H4 (cell line): ENCODE measurements around the gene ZSWIM6. TPM values are rescaled to one million over a fixed set of nuclear protein-coding genes. Genes with fewer than 3 reads are reported as not detected.

Experiments used
- DNase-seq: peaks from one replicate; pipeline ENCODE4 v3.0.0-alpha.2; 2015; ENCODE audit warnings: low spot score
- total RNA-seq: library from RNA; depleted of rRNA; stranded (reverse); fragments of >200 nt; shearing (Covaris generic); gene quantifications from 2 replicates; pipeline ENCODE4 v1.2.3, GENCODE V29; 2014

ZSWIM6 gene
- total RNA-seq, 1 experiment from 2014 or later: 7.0 TPM

DNA sequence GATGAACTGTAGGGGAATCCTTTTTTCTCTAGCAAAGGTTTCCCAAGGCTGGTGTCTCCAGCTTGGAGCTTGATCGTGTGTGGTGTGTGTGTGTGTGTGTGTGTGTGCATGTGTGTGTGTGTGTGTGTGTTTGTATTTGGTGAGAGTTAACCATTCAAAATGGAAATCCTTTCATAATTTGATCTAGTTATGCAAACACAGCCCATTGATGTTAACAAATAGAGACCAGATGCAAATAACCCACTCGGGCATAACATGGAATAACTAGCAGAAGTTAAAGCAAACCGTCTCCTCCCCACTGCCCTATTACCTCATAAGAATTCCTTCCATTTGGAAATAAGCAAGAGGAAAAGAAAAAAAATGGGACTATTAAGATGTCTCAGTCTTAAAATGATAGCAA lies 24.9 kb upstream of the ZSWIM6 start:
- no peak for DNase-seq

- DNase-seq: no peak
Observed at GRCh38 chr5:61307611-61308010, 24.4 kb upstream of the ZSWIM6 start.

GRCh38 chr5:61308712-61309111 lies 23.3 kb upstream of the ZSWIM6 start:
- no peak for DNase-seq

- no peak for DNase-seq
Observed at GRCh38 chr5:61309115-61309514, 22.9 kb upstream of the ZSWIM6 start.

DNA sequence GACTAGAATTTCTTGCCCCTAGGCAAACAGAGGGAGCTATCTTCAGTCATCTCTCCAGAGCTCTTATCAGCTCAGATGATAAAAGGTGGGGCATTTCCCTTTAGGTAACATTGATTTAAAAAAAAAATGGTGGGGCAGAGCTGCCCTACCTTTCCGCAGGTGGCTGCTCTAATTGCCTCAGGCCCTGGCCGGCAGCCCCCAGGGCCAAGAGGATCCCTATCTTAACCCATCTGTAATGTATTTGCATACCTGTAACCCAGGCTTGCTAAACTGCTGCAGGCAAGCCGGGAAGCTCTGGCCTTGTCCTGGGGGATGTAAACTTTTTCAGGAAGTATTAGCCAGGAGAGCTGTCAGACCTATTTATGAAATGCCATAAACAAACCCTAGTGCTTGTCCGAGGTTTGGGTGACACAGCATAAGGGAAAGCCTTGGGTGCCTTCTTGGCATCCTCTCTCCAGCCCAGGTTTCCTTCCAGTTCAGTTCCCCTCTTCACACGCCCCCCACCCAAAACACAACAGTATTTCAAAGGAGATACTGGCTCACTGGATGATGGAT lies 20.9 kb upstream of the ZSWIM6 start:
- DNase-seq: no peak

- DNase-seq: peak; percentile 80
Observed at GRCh38 chr5:61311836-61312808, 19.9 kb upstream of the ZSWIM6 start.

DNA sequence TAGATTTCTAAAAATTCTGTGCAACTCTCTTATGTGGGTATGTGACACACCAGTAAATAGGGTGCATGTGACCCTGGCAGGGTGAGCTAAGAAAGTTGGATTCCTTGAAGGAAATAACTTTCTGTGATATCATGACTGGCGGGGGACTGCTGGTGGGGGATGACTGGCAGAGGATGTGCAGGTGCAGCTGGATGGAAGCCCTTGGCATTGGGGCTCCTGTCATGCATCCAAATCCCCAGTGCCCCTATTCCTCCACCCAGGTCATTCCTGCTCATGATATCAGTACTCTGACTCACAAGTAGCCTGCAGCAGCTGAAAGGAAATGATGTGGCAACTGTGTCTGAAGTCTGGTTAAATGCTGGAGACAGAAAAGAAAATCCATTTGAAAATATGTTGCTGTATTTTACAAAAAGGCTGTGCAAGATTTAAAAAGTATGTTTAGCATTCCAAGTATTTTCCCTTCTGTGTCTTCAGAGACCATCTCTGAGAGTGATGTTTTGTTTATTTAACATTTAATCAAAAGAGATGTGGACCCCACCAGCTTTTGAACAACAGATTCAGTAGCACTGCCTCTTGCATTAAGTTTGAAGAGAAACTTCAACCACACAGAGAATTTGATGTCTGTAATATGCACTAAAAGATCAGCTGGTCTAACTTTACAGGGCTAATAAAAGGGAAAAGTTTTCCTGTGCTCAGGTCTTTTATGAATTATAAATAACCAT lies 17.9 kb upstream of the ZSWIM6 start:
- DNase-seq: peak; percentile 71

GRCh38 chr5:61318376-61318775 lies 13.7 kb upstream of the ZSWIM6 start:
- DNase-seq: no peak

- no peak for DNase-seq
Observed at GRCh38 chr5:61319388-61320146, 12.5 kb upstream of the ZSWIM6 start.

DNA sequence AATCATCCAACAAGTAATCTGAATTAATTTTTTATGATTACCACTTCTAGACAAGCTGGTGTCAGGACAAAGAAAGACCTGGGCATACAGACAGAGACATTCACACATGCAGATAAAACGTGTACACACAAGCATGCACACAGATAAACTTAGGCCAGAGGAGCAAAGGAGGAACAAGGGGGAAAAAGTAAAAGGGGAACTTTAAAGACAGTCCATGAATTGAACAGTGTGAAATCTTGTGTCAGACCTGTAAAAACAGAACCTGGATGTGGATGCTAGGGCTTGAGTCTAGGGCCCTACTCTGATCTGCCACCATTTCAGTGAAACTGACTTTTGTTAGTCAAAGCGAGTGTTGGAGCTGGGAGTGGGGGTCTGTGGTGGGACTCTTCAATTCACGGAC lies 11.2 kb upstream of the ZSWIM6 start:
- no peak for DNase-seq

GRCh38 chr5:61321669-61322068 lies 10.4 kb upstream of the ZSWIM6 start:
- DNase-seq: no peak

- DNase-seq: peak; percentile 17
Observed at GRCh38 chr5:61322738-61323725, 9.0 kb upstream of the ZSWIM6 start.

DNA sequence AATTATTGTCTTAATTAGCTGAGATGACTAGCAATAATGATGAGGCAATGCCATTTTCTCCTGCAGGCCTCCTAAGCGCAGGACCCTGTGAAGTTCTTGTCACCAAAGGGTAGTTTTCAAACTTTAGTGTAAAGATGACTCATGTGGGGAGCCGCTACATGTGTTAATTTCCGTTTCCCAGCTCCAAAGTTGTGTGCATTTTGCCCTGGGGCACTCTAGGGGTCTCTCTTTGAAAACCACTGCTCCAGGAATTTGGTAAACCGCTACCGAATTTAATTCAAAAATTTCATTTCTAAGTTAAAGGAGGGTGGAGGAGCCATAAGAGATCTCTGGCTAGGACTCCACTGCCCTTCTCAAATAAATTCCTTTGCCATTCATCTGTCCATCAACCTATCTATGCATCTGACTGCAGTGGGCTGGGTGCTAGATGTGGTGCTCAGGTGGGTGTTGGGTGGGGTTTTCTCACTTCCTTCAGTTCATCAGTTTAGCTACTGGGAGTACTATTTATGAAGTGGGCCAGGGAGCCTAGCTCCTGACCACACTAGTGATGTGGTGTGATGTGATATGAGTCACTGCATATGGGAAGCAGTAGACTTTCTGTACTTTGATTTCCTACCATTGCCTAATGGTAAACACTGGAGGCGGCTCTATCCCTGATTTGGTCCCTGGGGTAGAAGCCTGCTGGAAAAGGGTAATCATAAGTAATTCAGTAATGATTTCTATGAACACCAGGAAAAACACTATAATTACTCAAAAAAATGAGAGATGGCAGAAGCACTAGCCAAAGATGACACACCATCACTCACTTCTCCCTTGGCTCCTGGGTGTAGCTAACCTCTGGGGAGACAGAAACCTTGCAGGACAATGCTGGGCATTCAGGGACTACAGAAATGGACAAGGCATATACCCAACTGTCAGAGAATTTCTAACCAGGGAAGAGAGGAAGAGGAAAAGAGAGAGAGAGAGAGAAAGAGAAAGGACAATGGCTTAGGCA lies 4.0 kb upstream of the ZSWIM6 start:
- peak; percentile 92 for DNase-seq

- no peak for DNase-seq
Observed at GRCh38 chr5:61328791-61329549, 3.1 kb upstream of the ZSWIM6 start.

DNA sequence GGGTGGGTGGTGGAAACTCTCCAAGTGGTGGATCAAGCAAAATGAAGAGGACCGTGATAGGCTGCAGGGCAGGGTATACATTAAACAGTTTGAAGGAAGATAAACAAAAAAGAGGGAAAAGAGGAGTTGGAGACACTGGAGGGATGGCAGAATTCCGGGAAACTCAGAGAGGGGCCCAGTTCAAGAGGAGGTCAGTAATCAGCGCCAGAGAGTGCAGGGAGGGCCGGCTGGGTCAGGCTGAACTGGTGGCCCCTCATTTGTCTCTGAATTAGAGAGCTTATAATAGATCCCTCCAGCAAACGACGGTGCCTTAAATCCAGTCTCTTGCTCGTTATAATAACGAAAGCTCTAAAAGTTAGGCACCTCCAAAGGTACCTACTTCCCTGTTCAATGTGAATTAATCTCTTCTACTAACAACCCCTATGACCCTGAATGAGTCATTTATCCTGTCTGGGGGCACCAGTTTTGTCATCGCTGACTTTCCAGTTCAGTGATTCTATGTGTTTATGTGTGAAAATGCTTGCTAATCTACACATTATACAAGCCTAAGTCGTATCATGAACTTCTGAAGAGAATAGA lies 2.4 kb upstream of the ZSWIM6 start:
- peak; percentile 25 for DNase-seq

DNA sequence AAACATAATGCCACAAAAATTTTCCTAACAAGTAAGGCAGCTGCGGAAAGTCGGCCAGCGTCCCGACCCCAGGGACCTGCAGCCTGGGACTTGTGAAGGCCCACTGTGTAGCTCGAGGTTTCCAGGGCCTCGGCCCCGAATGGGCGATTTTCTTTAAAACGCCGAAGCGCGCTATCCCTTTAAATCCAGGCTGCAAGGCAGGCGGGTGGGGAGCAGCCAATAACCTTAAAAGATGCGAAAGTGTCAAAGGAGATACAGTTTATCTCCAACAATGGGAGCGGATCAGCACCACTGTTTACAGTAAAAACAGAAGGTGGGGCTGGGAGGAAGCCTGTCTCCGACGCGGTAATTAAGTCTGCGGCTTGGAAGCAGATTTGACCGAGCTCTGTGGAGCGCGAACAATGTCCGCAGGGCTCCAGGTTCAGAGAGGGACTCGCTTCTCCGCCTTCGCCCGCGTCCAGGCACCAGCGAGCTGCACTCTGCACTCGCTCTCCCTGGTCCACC lies 1.7 kb upstream of the ZSWIM6 start:
- peak; percentile 49 for DNase-seq

DNA sequence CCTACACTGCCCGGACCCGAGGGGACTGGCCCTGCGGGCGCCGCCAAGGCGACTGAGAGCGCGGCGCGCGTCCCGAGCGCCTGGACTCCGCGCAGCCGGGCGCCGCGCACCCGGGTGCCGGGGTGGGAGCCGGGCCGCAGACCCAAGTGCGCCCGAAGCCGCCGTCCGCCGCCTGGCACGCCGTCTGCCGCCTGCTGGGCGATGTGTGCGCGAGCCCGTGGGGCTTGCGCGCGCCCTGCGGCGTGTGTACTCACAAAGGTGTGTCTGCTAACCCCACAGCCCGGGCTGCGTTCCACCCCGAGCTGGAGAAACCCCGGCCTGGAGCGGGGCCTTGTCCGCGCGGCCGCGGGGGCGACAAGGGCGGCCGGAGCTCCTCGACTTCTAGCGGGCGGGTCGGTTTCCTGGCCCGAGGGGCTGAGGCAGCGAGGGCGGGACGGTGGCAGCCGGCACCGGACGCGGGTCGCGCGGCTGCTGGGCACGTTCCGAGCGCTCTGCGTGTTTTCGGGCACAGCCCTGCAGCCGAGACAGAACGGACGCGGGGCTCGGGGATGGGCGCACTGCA lies 1.1 kb upstream of the ZSWIM6 start:
- peak; percentile 41 for DNase-seq

DNA sequence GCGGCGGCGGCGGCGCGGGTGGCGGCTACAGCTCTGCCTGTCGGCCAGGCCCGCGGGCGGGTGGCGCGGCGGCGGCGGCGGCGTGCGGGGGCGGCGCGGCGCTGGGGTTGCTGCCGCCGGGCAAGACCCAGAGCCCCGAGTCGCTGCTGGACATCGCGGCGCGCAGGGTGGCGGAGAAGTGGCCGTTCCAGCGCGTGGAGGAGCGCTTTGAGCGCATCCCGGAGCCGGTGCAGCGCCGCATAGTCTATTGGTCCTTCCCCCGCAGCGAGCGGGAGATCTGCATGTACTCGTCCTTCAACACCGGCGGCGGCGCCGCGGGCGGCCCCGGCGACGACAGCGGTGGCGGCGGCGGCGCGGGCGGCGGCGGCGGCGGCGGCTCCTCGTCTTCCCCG lies 296 bp downstream of the ZSWIM6 start:
- no peak for DNase-seq
